RCC 7860 (cell line): Measurements from ENCODE around the gene TMEM208.

Source experiments
- DNase-seq: peaks from one replicate; pipeline ENCODE4 v3.0.0-alpha.2; 2015; ENCODE audit warnings: low spot score
- FAIRE-seq: peaks from 2 replicates; lab custom pipeline; 2012; peaks lifted over from hg19 to GRCh38; lab: Jason Lieb, UNC

TMEM208 gene

GRCh38 chr16:67270931-67271338 lies 44.0 kb downstream of the TMEM208 start:
- FAIRE-seq: no peak
- no peak for DNase-seq

GRCh38 chr16:67271446-67271845 lies 44.5 kb downstream of the TMEM208 start:
- DNase-seq (no peak), FAIRE-seq (no peak)

- no peak for DNase-seq
- FAIRE-seq: no peak
Observed at GRCh38 chr16:67275321-67275720, 48.4 kb downstream of the TMEM208 start.

GRCh38 chr16:67277294-67277998 lies 50.5 kb downstream of the TMEM208 start:
- DNase-seq: peak; percentile 98
- FAIRE-seq: peak; percentile 98

- peak; percentile 72 for DNase-seq
- peak; percentile 24 for FAIRE-seq
Observed at GRCh38 chr16:67277999-67278772, 51.3 kb downstream of the TMEM208 start.
